GM18873 (cell line): ENCODE data around the gene NFATC1.

Experiments used
- ATAC-seq: cut with Tn5 transposase; IDR thresholded peaks from one replicate; pipeline ENCODE4 v1.9.1; 2021; ENCODE audit warnings: mild to moderate bottlenecking, moderate library complexity, moderate number of reproducible peaks; ENCODE audit not compliant: unreplicated experiment, low FRiP score

Gene NFATC1

GRCh38 chr18:79452190-79452990, 56.7 kb downstream of the NFATC1 start:
- ATAC-seq, result no peak

- ATAC-seq, result no peak
These were observed 57.4 kb downstream of the NFATC1 start for GRCh38 chr18:79452991-79453645.

GRCh38 chr18:79453816-79454735, 58.3 kb downstream of the NFATC1 start:
- ATAC-seq, result no peak

DNA sequence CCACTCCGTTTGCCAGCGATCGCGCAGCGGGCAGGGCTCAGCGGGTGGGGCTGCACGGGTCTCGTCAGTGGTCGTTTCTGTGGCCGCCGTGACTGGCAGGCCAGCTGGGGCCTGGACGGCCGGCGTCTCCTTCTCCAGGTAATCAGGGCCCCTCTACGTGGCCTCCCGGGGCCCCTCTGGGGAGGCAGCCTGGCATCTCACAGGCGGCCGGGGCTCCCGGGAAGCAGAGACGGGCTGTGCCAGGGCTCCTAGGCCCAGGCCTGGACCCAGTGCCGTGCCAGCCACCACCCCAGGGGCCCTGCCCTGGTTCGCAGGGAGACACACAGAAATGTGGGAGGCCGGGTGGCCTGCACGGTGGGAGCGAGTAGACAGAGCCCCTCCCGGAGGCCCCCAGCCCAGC, 59.5 kb downstream of the NFATC1 start:
- ATAC-seq, result no peak

- ATAC-seq, result no peak
These were observed 60.6 kb downstream of the NFATC1 start for GRCh38 chr18:79456105-79456980.

DNA sequence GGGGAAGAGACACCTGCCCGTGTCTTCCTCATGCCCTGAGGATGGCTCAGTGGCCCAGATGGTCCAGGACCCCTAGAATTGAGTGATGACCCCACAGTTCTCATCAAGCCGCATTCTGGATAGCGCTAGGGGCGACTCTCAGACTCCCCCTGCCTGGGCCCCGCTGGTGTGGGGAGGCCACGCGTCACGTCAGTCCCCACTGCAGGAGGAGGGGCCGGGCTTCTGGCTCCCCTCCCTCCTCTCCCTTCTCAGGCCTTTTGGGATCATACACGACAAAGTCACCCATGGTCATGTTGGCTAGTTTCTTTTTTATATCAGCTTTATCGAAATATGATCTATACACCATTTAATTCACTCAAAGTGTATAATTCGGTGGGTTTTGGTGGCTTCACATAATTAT, 61.5 kb downstream of the NFATC1 start:
- no peak for ATAC-seq

- no peak for ATAC-seq
These were observed 61.9 kb downstream of the NFATC1 start for GRCh38 chr18:79457652-79458051.

DNA sequence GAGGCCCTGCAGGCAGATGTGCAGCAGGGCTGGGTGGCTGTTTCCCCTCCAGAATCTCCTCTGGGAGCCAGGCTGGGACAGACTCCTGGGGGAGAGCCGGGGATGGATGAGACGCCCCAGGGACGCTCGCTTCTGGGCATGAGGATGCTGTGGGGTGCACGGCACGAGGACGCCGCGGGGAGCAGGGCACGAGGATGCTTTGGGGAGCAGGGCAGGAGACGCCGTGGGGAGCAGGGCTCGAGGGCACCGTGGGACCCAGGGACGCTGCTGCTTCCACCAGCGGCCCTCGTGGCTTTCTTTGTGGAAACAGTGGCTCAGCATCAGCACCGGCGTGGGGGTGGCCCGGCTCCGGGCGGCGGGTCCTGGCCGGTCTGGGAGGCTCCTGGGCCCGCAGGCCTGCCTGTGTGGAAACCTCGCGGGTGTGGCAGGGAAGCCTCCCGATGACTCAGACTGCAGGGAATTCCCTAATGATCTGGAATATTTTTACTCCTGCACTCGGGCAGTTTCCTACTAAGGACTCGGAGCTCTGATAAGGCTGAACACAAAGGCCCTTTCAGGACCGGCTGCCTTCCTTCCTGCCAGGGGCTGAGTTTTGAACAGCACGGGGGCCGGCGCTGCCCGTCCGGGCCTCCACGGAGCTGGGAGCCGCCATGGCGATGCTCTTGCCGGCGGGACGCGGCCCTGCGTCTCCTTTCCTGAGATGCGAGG, 62.6 kb downstream of the NFATC1 start:
- no peak for ATAC-seq

DNA sequence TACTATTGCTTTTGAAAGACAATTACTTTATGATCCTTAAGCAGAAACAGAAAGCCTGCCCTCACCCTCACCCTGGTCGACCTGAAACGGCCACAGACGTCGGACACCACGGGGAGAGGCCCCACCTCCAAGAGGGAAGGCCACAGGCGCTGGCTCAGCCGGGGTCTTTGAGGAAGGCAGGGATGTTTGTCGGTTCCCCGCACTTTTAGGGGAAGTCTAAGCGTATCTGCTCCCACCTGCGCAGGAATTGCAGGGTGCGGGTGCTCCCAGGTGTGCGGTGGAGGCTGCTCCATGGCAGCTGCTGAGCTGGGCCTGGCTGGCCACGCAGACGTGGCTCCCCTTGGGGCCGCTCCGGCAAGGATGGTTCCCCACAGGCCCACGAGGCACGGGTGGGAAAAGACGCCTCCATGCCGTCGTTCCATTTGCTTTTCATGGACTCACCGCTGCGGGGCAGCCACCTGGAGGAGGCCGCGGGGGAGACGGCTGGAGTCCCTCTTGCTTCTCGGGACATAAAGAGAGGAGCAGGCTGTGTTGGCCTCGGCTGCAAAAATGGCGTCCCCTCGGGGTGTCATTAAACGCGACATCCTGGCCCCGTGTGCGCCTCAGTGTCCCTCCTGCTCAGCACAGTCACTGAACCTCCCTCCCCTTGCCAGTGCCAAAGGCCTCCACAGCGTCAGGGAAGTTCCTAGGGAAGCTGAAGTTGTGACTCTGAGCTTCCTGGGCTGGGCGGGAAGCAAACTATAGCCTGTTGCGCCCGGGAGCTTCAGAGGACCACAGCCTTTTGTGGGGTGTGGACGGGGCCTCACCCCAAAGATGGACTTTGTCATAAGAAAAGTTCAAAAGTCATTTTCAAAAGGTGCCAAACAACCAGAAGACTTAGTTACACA, 63.4 kb downstream of the NFATC1 start:
- ATAC-seq, result no peak

DNA sequence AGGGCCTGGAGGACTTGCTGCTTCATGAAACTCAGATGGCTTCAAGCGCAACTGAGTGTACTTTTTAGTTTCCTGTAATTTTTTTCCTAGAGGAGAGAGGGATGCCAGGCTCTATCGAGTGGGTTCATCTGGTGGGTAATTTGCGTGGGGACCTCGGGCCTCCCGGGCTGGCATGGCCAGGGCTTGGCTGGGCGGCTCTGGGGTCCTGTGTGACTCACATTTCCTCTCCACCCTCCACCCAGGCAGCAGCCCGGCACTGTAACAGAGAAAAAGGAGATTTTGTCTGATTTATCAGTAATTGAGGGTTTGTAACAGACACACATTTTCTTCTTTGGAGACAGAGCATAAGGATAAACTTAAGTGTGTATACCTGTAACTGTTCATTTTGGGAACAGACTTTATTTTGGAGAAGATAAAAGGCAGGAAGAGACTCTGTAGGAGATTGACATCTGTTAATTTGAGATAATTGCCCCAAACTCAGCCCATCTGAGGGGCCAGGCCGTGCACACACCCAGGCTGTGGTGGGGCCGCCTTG, 64.3 kb downstream of the NFATC1 start:
- peak; percentile 6 for ATAC-seq

DNA sequence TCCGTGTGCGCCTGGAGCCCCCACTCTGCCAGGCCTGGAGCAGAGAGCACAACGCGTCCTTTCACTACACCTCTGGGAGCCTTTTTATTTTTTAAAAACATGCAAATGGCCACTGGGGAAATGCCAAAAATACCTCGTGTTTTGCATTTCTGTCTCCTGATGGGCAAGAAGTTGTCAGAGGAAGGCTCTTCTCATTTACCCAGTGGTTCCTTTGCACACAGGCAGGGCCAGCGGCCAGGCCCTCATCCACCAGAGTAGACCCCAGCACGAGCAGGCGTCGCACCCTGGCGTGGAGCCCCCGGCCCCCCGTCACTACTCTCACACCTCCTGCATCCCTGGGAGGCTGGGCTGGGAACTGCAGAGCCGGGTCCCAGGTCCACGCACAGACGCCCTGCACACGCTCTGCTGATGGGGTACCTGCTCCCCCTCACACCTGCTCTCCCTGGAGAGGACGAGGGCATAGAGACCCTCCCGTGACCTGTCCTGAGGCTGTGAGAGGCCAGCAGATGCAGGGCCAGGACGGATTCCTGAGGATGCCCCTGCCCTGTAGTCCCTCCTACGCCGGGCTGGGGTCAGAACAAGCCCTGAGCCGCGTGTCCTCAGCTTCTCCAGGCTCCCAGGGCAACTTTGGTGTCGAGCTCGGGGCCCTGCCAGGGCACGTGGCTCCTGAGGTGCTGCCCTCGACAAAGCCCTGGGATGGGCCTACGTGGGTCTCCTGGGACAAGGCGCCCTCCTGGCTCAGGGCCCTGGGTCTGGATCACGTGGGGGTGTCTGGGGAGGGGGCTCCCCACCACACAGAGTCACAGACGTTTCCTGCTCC, 65.0 kb downstream of the NFATC1 start:
- ATAC-seq, result peak; percentile 74

DNA sequence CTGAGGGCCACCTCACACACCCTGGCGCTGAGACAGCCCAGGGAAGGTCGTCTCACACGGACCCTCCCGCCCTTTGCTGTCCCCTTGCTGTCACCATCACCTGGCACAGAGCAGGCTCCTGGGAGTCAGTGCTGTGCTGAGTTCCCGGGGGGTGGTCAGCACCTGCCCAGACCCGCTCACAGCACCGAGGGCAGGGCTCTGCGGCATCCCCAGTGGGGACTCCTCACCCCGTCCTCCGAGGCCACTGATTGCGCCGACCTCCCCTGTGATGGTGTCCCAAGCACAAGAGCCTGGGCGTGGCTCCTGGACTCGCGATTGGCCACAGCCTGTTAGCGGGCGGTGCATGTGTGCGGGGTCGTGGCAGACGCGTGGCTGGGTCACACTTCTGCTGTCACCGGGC, 65.9 kb downstream of the NFATC1 start:
- ATAC-seq, result no peak

DNA sequence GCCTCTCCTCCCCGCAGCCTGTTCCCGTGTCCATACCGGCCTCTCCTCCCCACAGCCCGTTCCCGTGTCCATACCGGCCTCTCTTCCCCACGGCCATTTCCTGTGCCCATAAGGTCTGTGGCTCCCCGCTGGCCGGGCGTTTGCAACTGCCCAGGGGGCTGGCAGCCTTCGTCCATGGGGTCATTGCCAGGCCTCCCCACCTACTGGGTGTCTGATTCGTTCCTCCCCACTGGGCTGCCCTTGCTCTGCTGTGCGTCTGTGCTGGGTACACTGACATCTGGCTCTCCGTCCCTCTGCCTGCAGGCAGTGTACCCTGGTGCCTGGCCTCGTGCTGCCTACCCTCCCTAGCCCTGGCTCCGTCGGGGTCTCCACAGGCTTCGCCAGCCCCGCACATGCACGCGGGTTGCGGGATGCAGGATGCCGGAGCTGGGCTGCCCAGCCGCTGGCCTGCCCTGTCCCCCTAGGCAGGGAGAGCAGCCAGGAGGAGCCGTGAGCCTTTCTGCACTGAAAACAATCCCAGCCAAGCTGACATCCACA, 67.8 kb downstream of the NFATC1 start:
- ATAC-seq, result no peak

- ATAC-seq, result no peak
These were observed 69.8 kb downstream of the NFATC1 start for GRCh38 chr18:79465392-79465991.

DNA sequence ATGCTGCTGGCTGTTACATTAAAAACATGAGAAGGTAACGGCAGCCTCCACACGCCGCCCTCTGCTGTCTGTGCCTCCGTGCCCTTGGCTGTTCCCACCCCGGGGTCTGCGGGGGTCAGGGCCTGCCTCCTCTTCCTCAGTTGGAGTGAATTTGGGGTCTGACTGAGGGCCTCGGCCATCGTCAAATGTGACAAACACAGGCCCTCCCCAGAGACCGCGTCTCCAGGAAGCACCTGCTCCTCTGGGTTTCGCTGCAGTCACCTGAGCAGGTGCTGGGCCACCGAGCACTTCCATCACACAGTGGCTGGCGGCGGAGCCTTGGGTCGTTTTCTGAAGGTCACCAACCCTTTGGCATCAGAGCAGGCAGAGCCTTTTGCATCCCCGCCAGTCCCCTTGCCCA, 70.9 kb downstream of the NFATC1 start:
- no peak for ATAC-seq

GRCh38 chr18:79467126-79467525, 71.4 kb downstream of the NFATC1 start:
- ATAC-seq, result no peak
